ENCODE measurements around the gene SORCS1.

DNA sequence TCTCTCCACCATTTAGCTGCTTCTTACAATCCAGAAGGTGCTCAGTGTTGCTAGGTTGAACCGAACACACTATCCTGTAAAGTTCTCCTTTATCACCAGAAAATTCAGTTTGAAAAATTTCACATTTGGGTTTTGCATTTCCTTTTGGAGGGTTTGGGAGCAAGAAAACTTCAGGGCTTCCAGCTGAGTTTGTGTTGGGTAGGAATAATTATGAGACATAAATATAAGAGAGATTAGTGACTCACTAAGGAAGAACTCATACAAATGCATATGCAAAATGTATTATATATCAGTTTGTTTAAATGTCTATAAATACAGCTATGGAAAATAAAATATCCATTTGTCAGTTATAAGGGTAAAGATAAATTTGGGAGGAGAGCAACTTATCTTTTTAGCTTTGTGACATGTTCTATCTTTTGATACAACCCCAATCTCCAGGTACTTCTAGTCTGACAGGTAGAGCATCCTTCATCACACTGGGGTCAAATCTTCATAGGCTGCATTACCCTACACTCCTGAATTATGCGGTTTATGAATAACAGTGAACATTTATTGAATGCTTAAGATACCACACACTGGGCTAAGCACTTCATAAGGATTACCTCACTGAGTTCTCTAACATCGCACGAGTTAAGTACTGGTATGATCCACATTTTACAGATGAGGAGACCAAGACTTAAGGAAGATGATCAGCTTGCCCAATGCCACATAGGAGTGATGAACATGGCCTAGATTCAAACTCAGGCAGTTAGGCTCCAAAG lies 304.4 kb downstream of the SORCS1 start:
- TF ChIP-seq, protein P1, sequence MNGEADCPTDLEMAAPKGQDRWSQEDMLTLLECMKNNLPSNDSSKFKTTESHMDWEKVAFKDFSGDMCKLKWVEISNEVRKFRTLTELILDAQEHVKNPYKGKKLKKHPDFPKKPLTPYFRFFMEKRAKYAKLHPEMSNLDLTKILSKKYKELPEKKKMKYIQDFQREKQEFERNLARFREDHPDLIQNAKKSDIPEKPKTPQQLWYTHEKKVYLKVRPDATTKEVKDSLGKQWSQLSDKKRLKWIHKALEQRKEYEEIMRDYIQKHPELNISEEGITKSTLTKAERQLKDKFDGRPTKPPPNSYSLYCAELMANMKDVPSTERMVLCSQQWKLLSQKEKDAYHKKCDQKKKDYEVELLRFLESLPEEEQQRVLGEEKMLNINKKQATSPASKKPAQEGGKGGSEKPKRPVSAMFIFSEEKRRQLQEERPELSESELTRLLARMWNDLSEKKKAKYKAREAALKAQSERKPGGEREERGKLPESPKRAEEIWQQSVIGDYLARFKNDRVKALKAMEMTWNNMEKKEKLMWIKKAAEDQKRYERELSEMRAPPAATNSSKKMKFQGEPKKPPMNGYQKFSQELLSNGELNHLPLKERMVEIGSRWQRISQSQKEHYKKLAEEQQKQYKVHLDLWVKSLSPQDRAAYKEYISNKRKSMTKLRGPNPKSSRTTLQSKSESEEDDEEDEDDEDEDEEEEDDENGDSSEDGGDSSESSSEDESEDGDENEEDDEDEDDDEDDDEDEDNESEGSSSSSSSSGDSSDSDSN (CRISPR knock-in tag; IDR thresholded peaks at IDR 0.05), result no peak
- TF ChIP-seq TSC22D2 (CRISPR knock-in tag; IDR thresholded peaks at IDR 0.05; ENCODE audit: borderline replicate concordance), result no peak
- no peak for TF ChIP-seq POLR2AphosphoS5 (IDR thresholded peaks at IDR 0.05; ENCODE audit: low read depth, low read length)
- TF ChIP-seq, protein P2, sequence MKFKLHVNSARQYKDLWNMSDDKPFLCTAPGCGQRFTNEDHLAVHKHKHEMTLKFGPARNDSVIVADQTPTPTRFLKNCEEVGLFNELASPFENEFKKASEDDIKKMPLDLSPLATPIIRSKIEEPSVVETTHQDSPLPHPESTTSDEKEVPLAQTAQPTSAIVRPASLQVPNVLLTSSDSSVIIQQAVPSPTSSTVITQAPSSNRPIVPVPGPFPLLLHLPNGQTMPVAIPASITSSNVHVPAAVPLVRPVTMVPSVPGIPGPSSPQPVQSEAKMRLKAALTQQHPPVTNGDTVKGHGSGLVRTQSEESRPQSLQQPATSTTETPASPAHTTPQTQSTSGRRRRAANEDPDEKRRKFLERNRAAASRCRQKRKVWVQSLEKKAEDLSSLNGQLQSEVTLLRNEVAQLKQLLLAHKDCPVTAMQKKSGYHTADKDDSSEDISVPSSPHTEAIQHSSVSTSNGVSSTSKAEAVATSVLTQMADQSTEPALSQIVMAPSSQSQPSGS (CRISPR knock-in tag; IDR thresholded peaks at IDR 0.05), result no peak
- TF ChIP-seq, protein P3, sequence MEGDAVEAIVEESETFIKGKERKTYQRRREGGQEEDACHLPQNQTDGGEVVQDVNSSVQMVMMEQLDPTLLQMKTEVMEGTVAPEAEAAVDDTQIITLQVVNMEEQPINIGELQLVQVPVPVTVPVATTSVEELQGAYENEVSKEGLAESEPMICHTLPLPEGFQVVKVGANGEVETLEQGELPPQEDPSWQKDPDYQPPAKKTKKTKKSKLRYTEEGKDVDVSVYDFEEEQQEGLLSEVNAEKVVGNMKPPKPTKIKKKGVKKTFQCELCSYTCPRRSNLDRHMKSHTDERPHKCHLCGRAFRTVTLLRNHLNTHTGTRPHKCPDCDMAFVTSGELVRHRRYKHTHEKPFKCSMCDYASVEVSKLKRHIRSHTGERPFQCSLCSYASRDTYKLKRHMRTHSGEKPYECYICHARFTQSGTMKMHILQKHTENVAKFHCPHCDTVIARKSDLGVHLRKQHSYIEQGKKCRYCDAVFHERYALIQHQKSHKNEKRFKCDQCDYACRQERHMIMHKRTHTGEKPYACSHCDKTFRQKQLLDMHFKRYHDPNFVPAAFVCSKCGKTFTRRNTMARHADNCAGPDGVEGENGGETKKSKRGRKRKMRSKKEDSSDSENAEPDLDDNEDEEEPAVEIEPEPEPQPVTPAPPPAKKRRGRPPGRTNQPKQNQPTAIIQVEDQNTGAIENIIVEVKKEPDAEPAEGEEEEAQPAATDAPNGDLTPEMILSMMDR (CRISPR knock-in tag; IDR thresholded peaks at IDR 0.05), result no peak
- TF ChIP-seq BHLHE40 (IDR thresholded peaks at IDR 0.05; ENCODE audit: low read length), result no peak
- no peak for TF ChIP-seq POLR2A (IDR thresholded peaks at IDR 0.05; ENCODE audit: insufficient read depth in 1 of 2, low read depth in 2 of 2, low read length in 2 of 2)
- TF ChIP-seq, protein P4, sequence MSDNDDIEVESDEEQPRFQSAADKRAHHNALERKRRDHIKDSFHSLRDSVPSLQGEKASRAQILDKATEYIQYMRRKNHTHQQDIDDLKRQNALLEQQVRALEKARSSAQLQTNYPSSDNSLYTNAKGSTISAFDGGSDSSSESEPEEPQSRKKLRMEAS (IDR thresholded peaks at IDR 0.05), result no peak
- no peak for TF ChIP-seq ZNF530 (CRISPR knock-in tag; IDR thresholded peaks at IDR 0.05; ENCODE audit: low read depth)

Measured in HepG2 (cell line).